ENCODE data around the gene HHIPL1. TPM values are rescaled to one million over a fixed set of nuclear protein-coding genes. Genes with fewer than 3 reads are reported as not detected.

HHIPL1 gene
- under 1 TPM; 0.15 to 0.31 TPM for total RNA-seq

DNA sequence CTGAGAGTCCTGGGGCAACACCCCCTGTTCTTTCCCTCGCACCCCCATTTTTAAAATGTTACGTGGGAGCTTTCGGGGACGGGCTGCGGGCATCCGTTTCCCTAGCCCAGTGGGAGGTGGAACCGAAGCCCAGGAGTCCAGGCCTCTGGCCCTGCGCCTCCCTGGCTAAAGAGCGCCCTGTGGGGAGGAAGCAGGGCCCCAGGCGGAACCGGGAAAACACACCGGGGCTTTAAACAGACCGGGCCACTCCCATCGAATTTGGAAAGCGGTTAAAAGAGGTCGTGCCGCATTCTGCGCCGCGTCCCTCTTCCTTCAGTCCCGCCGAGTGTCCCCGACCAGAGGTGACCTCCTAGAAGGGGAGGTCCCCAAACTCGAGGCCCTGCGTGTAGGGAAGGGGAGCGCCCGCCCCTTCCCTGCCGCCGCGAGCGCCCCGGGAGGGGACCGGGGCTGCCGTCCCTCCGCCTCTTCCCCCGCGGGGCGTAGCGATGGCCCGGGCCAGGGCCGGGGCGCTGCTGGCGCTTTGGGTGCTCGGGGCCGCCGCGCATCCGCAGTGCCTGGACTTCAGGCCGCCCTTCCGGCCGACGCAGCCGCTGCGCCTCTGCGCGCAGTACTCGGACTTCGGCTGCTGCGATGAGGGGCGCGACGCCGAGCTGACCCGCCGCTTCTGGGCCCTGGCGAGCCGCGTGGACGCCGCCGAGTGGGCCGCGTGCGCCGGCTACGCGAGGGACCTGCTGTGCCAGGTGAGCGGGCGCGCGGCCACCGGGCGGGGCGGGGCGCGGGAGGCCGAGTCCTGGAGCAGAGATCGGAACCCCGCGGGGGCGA is at the start of gene HHIPL1:
HHIPL1 (plus strand) TSS at position 407 of the 822 bp plus-strand sequence; CDS start at position 486, 79 bp downstream.
- Mint-ChIP-seq H3K4me3 (peak within 1 kb of the TSS; percentile 3), H3K27ac (no peak within 1 kb of the TSS), H3K27me3 (ENCODE audit: low read depth) (peaks cover 18% of the 10 kb centered on the region), H3K36me3 (ENCODE audit: low read depth) (no peaks in the 10 kb centered on the region), H3K4me1 (ENCODE audit: low read depth) (no peaks in the 10 kb centered on the region), H3K9me3 (no peaks in the 10 kb centered on the region)
- no peak for DNase-seq
- intact Hi-C loops (cut with micrococcal nuclease): no loop called here
- CTCF ChIA-PET: no interaction called here

DNA sequence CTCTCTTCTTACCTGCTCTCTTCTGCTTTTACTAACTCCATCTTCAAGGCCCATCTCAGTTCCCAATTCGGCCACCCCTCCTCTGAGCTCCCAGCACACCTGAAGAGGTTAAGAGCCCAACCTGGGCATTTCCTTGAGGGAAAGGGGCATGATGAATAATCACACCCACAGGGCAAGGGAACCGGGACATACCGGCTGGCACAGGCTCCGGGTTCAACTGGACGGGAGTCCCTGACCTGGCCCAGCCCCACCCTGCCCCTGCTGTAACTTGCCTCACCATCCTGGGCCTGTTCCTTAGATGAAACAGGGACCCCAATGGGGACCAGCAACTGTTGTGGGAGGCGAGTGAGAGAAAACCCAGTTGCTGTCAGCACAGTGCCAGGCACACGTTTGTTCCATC is 49.4 kb upstream of the HHIPL1 start:
- no peaks in the 10 kb centered on the region for H3K9me3 Mint-ChIP-seq
- no peaks in the 10 kb centered on the region for H3K27me3 Mint-ChIP-seq (ENCODE audit: low read depth)
- CTCF ChIA-PET: interaction anchor here (0.8 to 1.9 kb wide), 2 partner anchors 25 to 86 kb away, joined by 3 to 4 read pairs; no protein-coding TSS in a partner anchor
- intact Hi-C loops (cut with micrococcal nuclease): no loop called here
- H3K4me1 Mint-ChIP-seq (ENCODE audit: low read depth): peaks cover 25% of the 10 kb centered on the region
- H3K27ac Mint-ChIP-seq: peak overlapping the region; percentile 85
- no peak overlapping the region for H3K4me3 Mint-ChIP-seq
- H3K36me3 Mint-ChIP-seq (ENCODE audit: low read depth): no peaks in the 10 kb centered on the region
- no peak for DNase-seq

DNA sequence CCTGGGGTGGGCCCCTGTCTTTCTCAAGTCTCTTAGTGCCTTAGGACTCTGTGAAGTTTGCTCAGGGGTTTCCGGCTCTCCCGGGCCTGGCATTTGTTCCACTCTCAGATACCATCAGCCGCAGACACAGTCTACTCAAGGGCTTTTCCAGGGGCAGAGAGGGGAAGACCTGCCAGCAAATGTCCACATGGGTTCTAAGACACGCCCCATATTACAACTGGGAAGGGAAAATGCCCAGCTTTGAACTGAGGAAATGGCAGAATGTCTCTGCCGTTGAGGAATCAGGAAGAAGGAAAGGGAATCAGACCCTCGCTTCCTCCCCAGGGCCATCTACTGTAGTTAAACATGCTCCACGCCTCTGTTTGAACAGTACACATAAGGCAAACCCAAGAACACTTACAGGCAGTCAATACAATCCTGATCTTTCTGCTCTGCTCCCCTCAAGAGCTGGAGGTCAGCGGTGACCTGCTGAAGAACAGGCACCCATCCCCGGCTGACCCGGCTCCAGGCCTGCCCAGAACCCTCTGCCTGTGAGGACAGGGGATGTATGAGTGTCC is 48.8 kb upstream of the HHIPL1 start:
- Mint-ChIP-seq H3K4me1 (ENCODE audit: low read depth) (peaks cover 24% of the 10 kb centered on the region), H3K27ac (no peak overlapping the region), H3K27me3 (ENCODE audit: low read depth) (no peaks in the 10 kb centered on the region), H3K9me3 (no peaks in the 10 kb centered on the region), H3K36me3 (ENCODE audit: low read depth) (no peaks in the 10 kb centered on the region), H3K4me3 (no peak overlapping the region)
- CTCF ChIA-PET: interaction anchor here (1.9 kb wide), 1 partner anchor 26 kb away, joined by 4 read pairs; no protein-coding TSS in a partner anchor
- DNase-seq: no peak
- intact Hi-C loops (cut with micrococcal nuclease): no loop called here

GRCh38 chr14:99596772-99597171 is 48.2 kb upstream of the HHIPL1 start:
- no peak for DNase-seq
- Mint-ChIP-seq H3K36me3 (ENCODE audit: low read depth) (no peaks in the 10 kb centered on the region), H3K27ac (no peak overlapping the region), H3K9me3 (no peaks in the 10 kb centered on the region), H3K27me3 (ENCODE audit: low read depth) (no peaks in the 10 kb centered on the region), H3K4me3 (no peak overlapping the region), H3K4me1 (ENCODE audit: low read depth) (peaks cover 31% of the 10 kb centered on the region)
- CTCF ChIA-PET: no interaction called here
- intact Hi-C loops (cut with micrococcal nuclease): no loop called here

DNA sequence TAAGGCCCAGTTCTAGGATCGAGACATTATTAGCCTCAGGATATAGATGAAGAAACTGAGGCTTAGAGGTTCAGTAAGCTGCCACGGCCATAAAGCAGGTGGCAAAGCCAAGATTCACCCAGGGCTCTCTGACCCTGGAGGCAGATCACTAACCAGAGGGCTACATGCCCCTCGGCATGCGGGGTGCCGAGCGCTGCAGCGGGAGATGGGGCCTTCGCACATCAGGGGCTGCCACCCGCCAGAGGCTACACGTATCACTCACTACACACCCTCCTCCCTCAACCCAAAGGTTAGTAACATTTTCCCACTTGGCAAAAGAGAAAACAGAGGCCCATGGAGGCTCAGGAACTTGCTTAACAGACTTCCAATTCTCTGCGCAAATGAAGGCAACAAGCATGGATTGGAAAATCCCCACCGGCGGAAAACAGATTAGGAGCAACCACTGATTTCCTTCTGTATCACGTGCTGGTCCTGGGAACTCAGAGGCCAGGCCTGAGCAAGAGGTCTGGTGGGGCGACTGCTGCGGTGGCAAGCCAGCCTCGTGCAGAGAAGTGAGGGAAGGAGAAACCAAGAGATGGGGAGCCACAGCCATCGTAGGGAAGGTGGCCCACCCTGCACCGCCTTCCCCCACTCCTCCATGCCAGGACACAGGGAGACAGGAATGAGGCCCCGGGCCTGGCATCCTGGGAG is 46.9 kb upstream of the HHIPL1 start:
- H3K9me3 Mint-ChIP-seq: no peaks in the 10 kb centered on the region
- no peak overlapping the region for H3K27ac Mint-ChIP-seq
- CTCF ChIA-PET: interaction anchor here (0.6 kb wide), 1 partner anchor 13 kb away, joined by 3 read pairs; no protein-coding TSS in a partner anchor

GRCh38 chr14:99598774-99599173 is 46.2 kb upstream of the HHIPL1 start:
- no peaks in the 10 kb centered on the region for H3K9me3 Mint-ChIP-seq
- no peak overlapping the region for H3K4me3 Mint-ChIP-seq
- H3K4me1 Mint-ChIP-seq (ENCODE audit: low read depth): peaks cover 41% of the 10 kb centered on the region
- intact Hi-C loops (cut with micrococcal nuclease): no loop called here
- DNase-seq: no peak
- H3K36me3 Mint-ChIP-seq (ENCODE audit: low read depth): no peaks in the 10 kb centered on the region
- H3K27ac Mint-ChIP-seq: no peak overlapping the region
- H3K27me3 Mint-ChIP-seq (ENCODE audit: low read depth): peaks cover 2% of the 10 kb centered on the region
- CTCF ChIA-PET: no interaction called here

More for the DNA sequence above, 46.9 kb upstream of the HHIPL1 start:
- DNase-seq: no peak
- intact Hi-C loops (cut with micrococcal nuclease): no loop called here
- H3K4me3 Mint-ChIP-seq: no peak overlapping the region
- H3K4me1 Mint-ChIP-seq (ENCODE audit: low read depth): peaks cover 41% of the 10 kb centered on the region
- H3K27me3 Mint-ChIP-seq (ENCODE audit: low read depth): peaks cover 2% of the 10 kb centered on the region
- H3K36me3 Mint-ChIP-seq (ENCODE audit: low read depth): no peaks in the 10 kb centered on the region

GRCh38 chr14:99599393-99599792 is 45.5 kb upstream of the HHIPL1 start:
- H3K27me3 Mint-ChIP-seq (ENCODE audit: low read depth): peaks cover 2% of the 10 kb centered on the region
- DNase-seq: no peak
- intact Hi-C loops (cut with micrococcal nuclease): no loop called here
- H3K9me3 Mint-ChIP-seq: no peaks in the 10 kb centered on the region
- peaks cover 41% of the 10 kb centered on the region for H3K4me1 Mint-ChIP-seq (ENCODE audit: low read depth)
- H3K36me3 Mint-ChIP-seq (ENCODE audit: low read depth): no peaks in the 10 kb centered on the region
- H3K27ac Mint-ChIP-seq: no peak overlapping the region
- no peak overlapping the region for H3K4me3 Mint-ChIP-seq
- CTCF ChIA-PET: interaction anchor here (0.7 kb wide), 1 partner anchor 89 kb away, joined by 3 read pairs; no protein-coding TSS in a partner anchor

DNA sequence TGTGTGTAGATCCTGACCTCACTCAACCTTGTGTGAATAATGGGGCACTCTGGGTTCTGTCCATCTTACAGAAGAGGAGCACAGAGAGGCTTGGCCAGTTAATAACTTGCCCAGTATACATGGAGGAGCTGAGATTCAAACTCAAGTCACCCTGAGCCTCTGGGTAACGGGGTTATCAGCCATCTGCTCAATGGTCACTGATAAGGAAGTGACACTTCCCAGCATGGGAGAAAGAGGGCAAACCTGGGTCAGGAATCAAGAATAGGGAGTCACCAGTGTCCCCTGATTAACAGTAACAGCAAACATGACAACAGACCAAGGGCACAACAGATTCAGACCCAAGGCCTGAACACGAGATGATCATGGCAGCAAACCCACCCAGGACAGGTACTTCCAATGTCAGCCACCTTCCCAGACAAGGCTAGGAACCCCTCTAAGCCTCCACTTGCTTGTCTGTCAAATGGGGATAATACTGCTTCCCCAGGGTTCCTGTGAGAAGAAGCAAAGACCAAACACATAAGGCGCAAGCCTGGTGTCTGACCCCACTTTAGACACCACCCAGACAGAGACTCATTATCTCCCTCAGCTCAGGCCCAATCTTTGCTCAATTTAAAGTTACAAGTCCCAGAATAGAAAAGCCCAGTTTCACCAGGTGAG is 44.6 kb upstream of the HHIPL1 start:
- Mint-ChIP-seq H3K9me3 (no peaks in the 10 kb centered on the region), H3K4me3 (no peak overlapping the region), H3K4me1 (ENCODE audit: low read depth) (peaks cover 33% of the 10 kb centered on the region), H3K27me3 (ENCODE audit: low read depth) (peaks cover 2% of the 10 kb centered on the region), H3K36me3 (ENCODE audit: low read depth) (no peaks in the 10 kb centered on the region), H3K27ac (no peak overlapping the region)
- no peak for DNase-seq
- CTCF ChIA-PET: interaction anchor here (0.7 kb wide), 1 partner anchor 88 kb away, joined by 3 read pairs; no protein-coding TSS in a partner anchor
- intact Hi-C loops (cut with micrococcal nuclease): no loop called here

GRCh38 chr14:99601361-99601831 is 43.5 kb upstream of the HHIPL1 start:
- no peaks in the 10 kb centered on the region for H3K36me3 Mint-ChIP-seq (ENCODE audit: low read depth)
- H3K9me3 Mint-ChIP-seq: no peaks in the 10 kb centered on the region
- intact Hi-C loops (cut with micrococcal nuclease): no loop called here
- peaks cover 31% of the 10 kb centered on the region for H3K4me1 Mint-ChIP-seq (ENCODE audit: low read depth)
- DNase-seq: no peak
- CTCF ChIA-PET: no interaction called here
- peaks cover 2% of the 10 kb centered on the region for H3K27me3 Mint-ChIP-seq (ENCODE audit: low read depth)
- no peak overlapping the region for H3K27ac Mint-ChIP-seq
- peak overlapping the region; percentile 67 for H3K4me3 Mint-ChIP-seq

- no peaks in the 10 kb centered on the region for H3K9me3 Mint-ChIP-seq
Measured at GRCh38 chr14:99602054-99602787, 42.7 kb upstream of the HHIPL1 start.

GRCh38 chr14:99602788-99603415 is 42.0 kb upstream of the HHIPL1 start:
- no peak overlapping the region for H3K27ac Mint-ChIP-seq
- H3K27me3 Mint-ChIP-seq (ENCODE audit: low read depth): peaks cover 2% of the 10 kb centered on the region
- peaks cover 31% of the 10 kb centered on the region for H3K4me1 Mint-ChIP-seq (ENCODE audit: low read depth)
- CTCF ChIA-PET: no interaction called here
- H3K36me3 Mint-ChIP-seq (ENCODE audit: low read depth): no peaks in the 10 kb centered on the region
- no peaks in the 10 kb centered on the region for H3K9me3 Mint-ChIP-seq
- no peak for DNase-seq
- intact Hi-C loops (cut with micrococcal nuclease): no loop called here
- peak overlapping the region; percentile 67 for H3K4me3 Mint-ChIP-seq

More at GRCh38 chr14:99602054-99602787, 42.7 kb upstream of the HHIPL1 start:
- Mint-ChIP-seq H3K4me1 (ENCODE audit: low read depth) (peaks cover 31% of the 10 kb centered on the region), H3K4me3 (peak overlapping the region; percentile 67), H3K27ac (no peak overlapping the region), H3K36me3 (ENCODE audit: low read depth) (no peaks in the 10 kb centered on the region), H3K27me3 (ENCODE audit: low read depth) (peaks cover 2% of the 10 kb centered on the region)
- no peak for DNase-seq
- CTCF ChIA-PET: no interaction called here
- intact Hi-C loops (cut with micrococcal nuclease): no loop called here
